Smooth muscle cell (in vitro differentiated cells): ENCODE data around the gene MALRD1. TPM values are rescaled to one million over a fixed set of nuclear protein-coding genes. Genes with fewer than 3 reads are reported as not detected.

Experiments
- DNase-seq: peaks from one replicate; lab custom pipeline; 2025; ENCODE audit not compliant: unreplicated experiment; lab: John Stamatoyannopoulos, UW
- H2AFZ ChIP-seq: fragments of 200-600 bp; sonication (generic); 2 replicates; pipeline ENCODE4 v1.6.0; 2016; ENCODE audit warnings: antibody characterized with exemption, low read depth, mild to moderate bottlenecking
- H3F3A ChIP-seq: fragments of 200-600 bp; sonication (generic); 2 replicates; pipeline ENCODE4 v1.6.0; 2017; ENCODE audit warnings: antibody characterized with exemption, low read depth
- H3K27ac ChIP-seq: fragments of 200-600 bp; sonication (generic); 2 replicates; pipeline ENCODE4 v1.5.1; 2016; ENCODE audit warnings: low read depth, mild to moderate bottlenecking
- H3K27me3 ChIP-seq: fragments of 200-600 bp; sonication (generic); 2 replicates; pipeline ENCODE4 v1.6.1; 2016; ENCODE audit warnings: low read depth, mild to moderate bottlenecking
- H3K36me3 ChIP-seq: fragments of 200-600 bp; sonication (generic); 2 replicates; pipeline ENCODE4 v1.5.1; 2016; ENCODE audit warnings: low read depth
- H3K4me1 ChIP-seq: fragments of 200-600 bp; sonication (generic); 2 replicates; pipeline ENCODE4 v1.5.1; 2016; ENCODE audit warnings: low read depth
- H3K4me2 ChIP-seq: fragments of 200-600 bp; sonication (generic); 2 replicates; pipeline ENCODE4 v1.6.0; 2016; ENCODE audit warnings: mild to moderate bottlenecking
- H3K4me3 ChIP-seq: fragments of 200-600 bp; sonication (generic); 2 replicates; pipeline ENCODE4 v1.5.1; 2016; ENCODE audit warnings: mild to moderate bottlenecking
- H3K79me2 ChIP-seq: fragments of 200-600 bp; sonication (generic); 2 replicates; pipeline ENCODE4 v1.6.0; 2016; ENCODE audit warnings: low read depth, mild to moderate bottlenecking
- H3K9ac ChIP-seq: fragments of 200-600 bp; sonication (generic); 2 replicates; pipeline ENCODE4 v1.6.0; 2016; ENCODE audit warnings: low read depth
- H3K9me3 ChIP-seq: fragments of 200-600 bp; sonication (generic); replicated peaks from 2 replicates; pipeline ENCODE4 v1.5.1; 2016; ENCODE audit warnings: low read depth
- H4K20me1 ChIP-seq: fragments of 200-600 bp; sonication (generic); 2 replicates; pipeline ENCODE4 v1.6.0; 2016; ENCODE audit warnings: low read depth
- CTCF ChIP-seq: fragments of 200-600 bp; sonication (generic); IDR thresholded peaks from 2 replicates; pipeline ENCODE4 v1.5.1; 2017; ENCODE audit warnings: borderline replicate concordance, mild to moderate bottlenecking, antibody characterized with exemption; ENCODE audit not compliant: insufficient read depth, poor library complexity, severe bottlenecking
- WGBS: methylation state at CpG from one replicate; pipeline ENCODE4 v1.1.7; 2016; ENCODE audit warnings: low lambda C conversion rate; 5-methylcytosine and 5-hydroxymethylcytosine counted together
- polyA plus RNA-seq: library from polyadenylated mRNA; unstranded; fragments of >200 nt; fragmentation: Nextera tagmentation; extraction: Ambion mirVana; gene quantifications from 2 replicates; pipeline ENCODE4 v1.2.1, GENCODE V29; 2016
- total RNA-seq: library from RNA; depleted of rRNA; stranded (reverse); fragments of >200 nt; gene quantifications from 2 replicates; pipeline ENCODE4 v1.2.3, GENCODE V29; 2014

MALRD1 gene
- total and polyA plus RNA-seq, 2 experiments from 2014 or later: 1.9 TPM; not detected in 1

DNA sequence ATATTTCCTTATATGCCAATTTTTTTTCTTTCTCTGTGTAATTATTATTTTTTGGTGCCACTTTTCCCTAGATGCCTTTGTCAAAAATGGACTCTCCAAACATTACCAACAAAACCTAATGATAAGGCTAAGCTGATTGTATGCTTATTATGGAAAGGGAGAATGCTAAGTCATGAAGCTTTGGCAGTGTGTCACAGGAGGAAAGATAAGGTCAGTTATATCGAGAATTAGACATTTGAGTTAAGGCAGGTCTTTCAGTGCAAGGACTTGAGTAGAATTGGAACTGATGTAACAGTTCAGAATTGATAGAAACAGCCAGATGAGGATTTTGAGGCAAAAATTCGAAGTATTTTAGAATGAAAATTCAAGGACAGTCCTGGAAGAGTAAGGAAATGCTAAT lies 16.8 kb upstream of the MALRD1 start:
- Histone ChIP-seq H3K27me3 (no peaks in the 10 kb centered on the region), H3F3A (no peaks in the 10 kb centered on the region), H2AFZ (no peak overlapping the region), H3K4me2 (no peak overlapping the region), H4K20me1 (no peaks in the 10 kb centered on the region), H3K36me3 (no peaks in the 10 kb centered on the region), H3K9ac (no peak overlapping the region), H3K4me3 (no peak overlapping the region), H3K9me3 (no peaks in the 10 kb centered on the region), H3K27ac (no peak overlapping the region), H3K79me2 (no peaks in the 10 kb centered on the region), H3K4me1 (no peaks in the 10 kb centered on the region)
- 82% methylated on average over 2 of the region's 2 CpGs for WGBS
- no peak for DNase-seq
- no peak for TF ChIP-seq CTCF

DNA sequence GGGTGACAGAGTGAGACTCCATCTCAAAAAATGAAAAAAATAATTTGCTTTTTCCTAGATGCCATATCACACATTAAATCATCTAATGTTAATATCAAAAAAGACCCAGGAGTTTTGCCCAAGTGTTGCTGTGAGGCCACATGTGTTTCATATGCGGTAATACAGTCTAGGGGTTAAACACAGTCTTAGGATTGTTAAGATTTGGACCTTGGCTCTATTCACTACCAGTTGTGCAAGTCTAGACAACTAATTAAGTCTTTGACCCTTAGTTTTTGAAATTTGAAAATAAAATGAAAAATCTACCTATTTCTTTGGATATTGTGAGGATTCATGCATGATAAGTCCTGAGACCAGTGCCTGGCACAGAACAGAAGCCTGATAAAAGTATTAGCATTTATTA lies 14.9 kb upstream of the MALRD1 start:
- no peak overlapping the region for H3K9ac ChIP-seq
- no peaks in the 10 kb centered on the region for H3K36me3 ChIP-seq
- no peak for TF ChIP-seq CTCF
- no peaks in the 10 kb centered on the region for H4K20me1 ChIP-seq
- H3K79me2 ChIP-seq: no peaks in the 10 kb centered on the region
- no peak for DNase-seq
- H3K4me2 ChIP-seq: no peak overlapping the region
- no peaks in the 10 kb centered on the region for H3K27me3 ChIP-seq
- no peaks in the 10 kb centered on the region for H3K9me3 ChIP-seq
- H3K4me3 ChIP-seq: no peak overlapping the region
- no peaks in the 10 kb centered on the region for H3F3A ChIP-seq
- no peaks in the 10 kb centered on the region for H3K4me1 ChIP-seq
- 98% methylated on average over 1 of the region's 1 CpG for WGBS
- H3K27ac ChIP-seq: no peak overlapping the region
- H2AFZ ChIP-seq: no peak overlapping the region

DNA sequence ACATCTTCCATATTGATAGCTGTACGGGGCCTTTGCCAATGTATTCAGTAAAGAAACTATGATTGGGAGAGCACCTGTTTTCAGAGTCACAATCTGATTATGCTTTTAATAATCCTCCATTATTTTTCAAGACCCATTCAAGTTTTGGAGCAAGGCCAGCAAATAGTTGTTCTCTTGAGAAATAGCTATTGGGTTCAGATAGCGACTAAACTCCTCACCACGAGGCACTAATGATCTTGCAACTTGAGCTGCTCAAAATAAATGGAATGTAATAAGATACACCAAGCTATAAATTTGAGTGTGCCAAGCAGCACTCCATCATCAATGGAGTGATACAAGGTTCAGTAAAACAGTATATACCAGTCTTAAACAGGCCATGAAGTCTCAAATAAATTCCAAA lies 7.4 kb upstream of the MALRD1 start:
- H3K9me3 ChIP-seq: no peaks in the 10 kb centered on the region
- TF ChIP-seq CTCF: no peak
- H3K9ac ChIP-seq: no peak overlapping the region
- no peaks in the 10 kb centered on the region for H3K79me2 ChIP-seq
- H3K4me1 ChIP-seq: no peaks in the 10 kb centered on the region
- 89% methylated on average over 3 of the region's 3 CpGs for WGBS
- H3K36me3 ChIP-seq: no peaks in the 10 kb centered on the region
- H4K20me1 ChIP-seq: no peaks in the 10 kb centered on the region
- no peaks in the 10 kb centered on the region for H3K27me3 ChIP-seq
- DNase-seq: no peak
- H3K27ac ChIP-seq: no peak overlapping the region
- no peak overlapping the region for H2AFZ ChIP-seq
- H3F3A ChIP-seq: no peaks in the 10 kb centered on the region
- no peak overlapping the region for H3K4me2 ChIP-seq
- no peak overlapping the region for H3K4me3 ChIP-seq

GRCh38 chr10:19043431-19043830 lies 5.2 kb upstream of the MALRD1 start:
- Histone ChIP-seq H3K4me2 (no peak overlapping the region), H3K9ac (no peak overlapping the region), H3K27me3 (no peaks in the 10 kb centered on the region), H3K36me3 (no peaks in the 10 kb centered on the region), H4K20me1 (no peaks in the 10 kb centered on the region), H3K79me2 (no peaks in the 10 kb centered on the region), H3K27ac (no peak overlapping the region), H3K4me3 (no peak overlapping the region), H2AFZ (no peak overlapping the region), H3F3A (no peaks in the 10 kb centered on the region), H3K9me3 (no peaks in the 10 kb centered on the region), H3K4me1 (peaks cover 1% of the 10 kb centered on the region)
- WGBS: 78% methylated on average over 3 of the region's 3 CpGs
- no peak for TF ChIP-seq CTCF
- DNase-seq: no peak
